Heart left ventricle (tissue), 13 donors: ENCODE measurements around the gene MALRD1.

Experiments
- CTCF ChIP-seq, 12 donors: fragments of 200-600 bp; sonication (generic) in 4 of 12; IDR thresholded peaks; one replicate each; pipeline versions ENCODE4 v1.5.0 to v1.8.0; 2018 to 2022; ENCODE audit warnings: antibody characterized with exemption in 12 of 12, mild to moderate bottlenecking in 5 of 12
- POLR2A ChIP-seq, 2 donors: fragments of 450-650 bp; IDR thresholded peaks; one replicate each; pipeline ENCODE4 v1.6.1; 2017; ENCODE audit warnings: antibody characterized with exemption in 2 of 2, mild to moderate bottlenecking in 2 of 2, moderate library complexity in 2 of 2
- donor health status: ischemic (EF 13 %, LVEDD 7.1; RV severe dilation, severe dysfunction).
- donor health status: DM: no; HTN: yes; CAD: no.
- donor health status: DM: no; HTN: no; CAD: no.
- donor health status: ischemic (EF 25% LVEDD 6.9; RV normal size, moderate dysfunction).
- donor health status: ischemic (EF 25% LVEDD 5.7; RV mildly dilated, moderate dysfunction).
- donor health status: ischemic (EF 35%, LVEDD 5.7; RV mildly dilated, moderate dysfunction).
- donor health status: nonischemic (EF 11% LVEDD 7.7; RV severe dilation, severe dysfunction).
- donor health status: DM: yes; HTN: yes; CAD: no.
- donor health status: PGD.
- donor health status: ischemic (EF 29% LVEDD 5.4; RV normal size, mild dysfunction).
- donor health status: nonischemic (EF 23%, LVEDD 6.1; RV moderate dilation, normal function).

GRCh38 chr10:19683356-19683755, 634.8 kb downstream of the MALRD1 start:
- no peak for TF ChIP-seq CTCF (IDR thresholded peaks at IDR 0.05)
- TF ChIP-seq POLR2A (IDR thresholded peaks at IDR 0.05) = no peak
